Measurements from ENCODE around the gene TMEM130.
A peak's percentile ranks its signal among the peaks of the same experiment; 100 is the strongest.
"Not testable (repeated sequence)": the region's sequence is repeated elsewhere in the genome, so short reads cannot be mapped to it uniquely, and the experiment has no call there.

TMEM130 gene

GRCh38 chr7:98878365-98879197 lies 8.8 kb upstream of the TMEM130 start, which contains the start of gene TRRAP:
Gene TRRAP (plus strand): TSS chr7:98878532. CDS start chr7:98881151, 2,619 bp downstream.
- H3K4me3 ChIP-seq (ENCODE audit: low read length): peak within 1 kb of the TSS; percentile 88
- TF ChIP-seq CTCF (conservative IDR thresholded peaks at IDR 0.05; ENCODE audit: low read depth, low read length): peak; percentile 58
- no peak for DNase-seq (ENCODE audit: low read depth)

GRCh38 chr7:98877692-98878364 lies 8.0 kb upstream of the TMEM130 start:
- H3K4me3 ChIP-seq (ENCODE audit: low read length): peak overlapping the region; percentile 54
- no peak for DNase-seq (ENCODE audit: low read depth)
- TF ChIP-seq CTCF (conservative IDR thresholded peaks at IDR 0.05; ENCODE audit: low read depth, low read length): peak; percentile 9

GRCh38 chr7:98877146-98877545 lies 7.3 kb upstream of the TMEM130 start:
- TF ChIP-seq CTCF (conservative IDR thresholded peaks at IDR 0.05; ENCODE audit: low read depth, low read length): no peak
- H3K4me3 ChIP-seq (ENCODE audit: low read length): no peak overlapping the region
- no peak for DNase-seq (ENCODE audit: low read depth)

- TF ChIP-seq CTCF (conservative IDR thresholded peaks at IDR 0.05; ENCODE audit: low read depth, low read length): no peak
- no peak for DNase-seq (ENCODE audit: low read depth)
Measured at GRCh38 chr7:98875501-98875900, 5.7 kb upstream of the TMEM130 start.

GRCh38 chr7:98874942-98875341 lies 5.1 kb upstream of the TMEM130 start:
- DNase-seq (ENCODE audit: low read depth): no peak
- H3K4me3 ChIP-seq (ENCODE audit: low read length): no peak overlapping the region
- no peak for TF ChIP-seq CTCF (conservative IDR thresholded peaks at IDR 0.05; ENCODE audit: low read depth, low read length)

More at GRCh38 chr7:98875501-98875900, 5.7 kb upstream of the TMEM130 start:
- no peak overlapping the region for H3K4me3 ChIP-seq (ENCODE audit: low read length)

GRCh38 chr7:98873610-98874009 lies 3.8 kb upstream of the TMEM130 start:
- not testable (repeated sequence) for DNase-seq (ENCODE audit: low read depth)

GRCh38 chr7:98872328-98872924 lies 2.6 kb upstream of the TMEM130 start:
- DNase-seq (ENCODE audit: low read depth): no peak
- no peak overlapping the region for H3K4me3 ChIP-seq (ENCODE audit: low read length)
- TF ChIP-seq CTCF (conservative IDR thresholded peaks at IDR 0.05; ENCODE audit: low read depth, low read length): peak; percentile 34

More at GRCh38 chr7:98873610-98874009, 3.8 kb upstream of the TMEM130 start:
- H3K4me3 ChIP-seq (ENCODE audit: low read length): not testable (repeated sequence)
